DOHH2 (cell line): ENCODE data around the gene PACS2.

Experiments used
- H3F3A ChIP-seq: fragments of 200-600 bp; sonication (generic), shearing (Covaris generic); 2 replicates; pipeline ENCODE4 v1.6.0; 2016; ENCODE audit warnings: antibody characterized with exemption, mild to moderate bottlenecking; ENCODE audit not compliant: control insufficient read depth, insufficient read depth
- H3K27ac ChIP-seq: fragments of 200-600 bp; sonication (generic); 2 replicates; pipeline ENCODE4 v1.5.1; 2014; ENCODE audit warnings: low read depth, mild to moderate bottlenecking, low read length, moderate library complexity
- H3K27me3 ChIP-seq: fragments of 200-600 bp; sonication (generic); 2 replicates; pipeline ENCODE4 v1.6.1; 2014; ENCODE audit warnings: mild to moderate bottlenecking, low read length, mixed read lengths; ENCODE audit not compliant: control insufficient read depth
- H3K36me3 ChIP-seq: fragments of 200-600 bp; sonication (generic); 2 replicates; pipeline ENCODE4 v1.6.1; 2014; ENCODE audit warnings: mild to moderate bottlenecking, low read length, moderate library complexity, mixed read lengths; ENCODE audit not compliant: control insufficient read depth
- H3K4me1 ChIP-seq: fragments of 200-600 bp; sonication (generic); 2 replicates; pipeline ENCODE4 v1.6.1; 2014; ENCODE audit warnings: mild to moderate bottlenecking, low read length, mixed read lengths; ENCODE audit not compliant: control insufficient read depth
- H3K4me2 ChIP-seq: fragments of 200-600 bp; sonication (generic); 2 replicates; pipeline ENCODE4 v1.6.0; 2014; ENCODE audit warnings: mild to moderate bottlenecking, low read length, moderate library complexity
- H3K4me3 ChIP-seq: fragments of 200-600 bp; sonication (generic); 2 replicates; pipeline ENCODE4 v1.5.1; 2014; ENCODE audit warnings: mild to moderate bottlenecking, low read length, mixed read lengths
- H3K79me2 ChIP-seq: fragments of 200-600 bp; sonication (generic); 2 replicates; pipeline ENCODE4 v1.6.1; 2014; ENCODE audit warnings: mild to moderate bottlenecking, low read length, mixed read lengths; ENCODE audit not compliant: control insufficient read depth
- H3K9me2 ChIP-seq: fragments of 200-600 bp; sonication (generic); replicated peaks from 2 replicates; pipeline ENCODE4 v1.6.1; 2014; ENCODE audit warnings: mild to moderate bottlenecking, low read length, mixed read lengths; ENCODE audit not compliant: control insufficient read depth
- H3K9me3 ChIP-seq: fragments of 200-600 bp; sonication (generic); 2 replicates; pipeline ENCODE4 v1.6.1; 2014; ENCODE audit warnings: antibody characterized with exemption, low read length, mixed read lengths; ENCODE audit not compliant: control insufficient read depth, insufficient read depth
- H4K20me1 ChIP-seq: fragments of 200-600 bp; sonication (generic); 2 replicates; pipeline ENCODE4 v1.6.0; 2014; ENCODE audit warnings: low read depth, mild to moderate bottlenecking, antibody characterized with exemption, low read length, moderate library complexity; ENCODE audit not compliant: control insufficient read depth, insufficient read depth
- EZH2phosphoT487 ChIP-seq: fragments of 200-600 bp; sonication (generic); IDR thresholded peaks from 2 replicates; pipeline ENCODE4 v1.6.1; 2017; ENCODE audit warnings: borderline replicate concordance, mild to moderate bottlenecking, antibody characterized with exemption, low read length, moderate library complexity, mixed read lengths
- TF ChIP-seq, protein P1 (sequence below): fragments of 200-600 bp; sonication (generic); IDR thresholded peaks from one replicate; pipeline ENCODE4 v1.5.1; 2014; ENCODE audit warnings: antibody characterized with exemption, mild to moderate bottlenecking, low read depth, low read length; ENCODE audit not compliant: poor library complexity, severe bottlenecking

Gene PACS2

DNA sequence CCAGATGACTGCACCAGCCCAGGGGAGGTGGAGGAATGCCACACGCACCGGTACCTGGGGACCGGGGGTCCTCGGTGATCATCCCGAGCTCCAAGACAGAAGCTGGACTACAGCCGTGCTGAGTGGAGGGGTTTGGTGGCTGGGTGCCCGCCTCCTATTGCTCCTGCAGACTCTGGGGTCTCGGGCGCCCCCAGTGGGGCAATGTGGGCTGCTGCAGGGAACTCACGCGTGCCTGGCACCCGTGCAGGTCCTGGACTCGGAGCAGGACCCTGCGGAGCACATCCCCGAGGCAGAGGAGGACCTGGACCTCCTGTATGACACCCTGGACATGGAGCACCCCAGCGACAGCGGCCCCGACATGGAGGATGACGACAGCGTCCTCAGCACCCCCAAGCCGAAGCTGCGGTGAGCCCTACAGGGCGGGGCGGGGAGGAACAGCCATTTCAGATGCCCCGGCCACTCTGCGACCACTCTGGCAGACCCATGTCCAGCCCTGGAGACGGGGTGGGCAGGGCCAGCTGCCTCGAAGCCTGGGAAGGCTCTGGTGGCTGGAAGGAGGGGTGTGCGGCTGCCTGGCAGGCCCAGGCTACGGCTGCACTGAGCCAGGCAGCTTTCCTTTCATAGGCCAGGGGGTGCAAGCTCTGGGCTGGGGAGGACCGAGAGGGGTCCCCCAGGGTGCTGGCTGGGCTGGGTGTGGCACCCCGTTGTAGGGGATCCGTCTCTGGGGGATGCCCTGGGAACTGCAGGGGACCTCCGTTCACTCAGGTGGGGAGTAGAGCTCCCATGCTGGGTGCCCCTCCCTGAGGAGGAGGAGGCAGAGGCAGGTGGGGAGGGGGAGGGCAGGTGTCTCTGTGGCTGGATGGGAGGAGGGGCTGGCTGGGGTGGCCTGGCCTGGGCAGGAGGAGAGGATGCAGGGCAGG, 62.2 kb downstream of the PACS2 start:
- Histone ChIP-seq H3K4me2 (no peak overlapping the region), H3K27me3 (no peaks in the 10 kb centered on the region), H3K4me3 (no peak overlapping the region), H3K9me2 (no peaks in the 10 kb centered on the region), H3K9me3 (no peaks in the 10 kb centered on the region), H3K36me3 (no peaks in the 10 kb centered on the region), H3F3A (no peaks in the 10 kb centered on the region), H3K4me1 (peaks cover 6% of the 10 kb centered on the region; the same call in 1 of the 2 replicates), H3K79me2 (no peaks in the 10 kb centered on the region), H4K20me1 (no peaks in the 10 kb centered on the region), H3K27ac (no peak overlapping the region)
- TF ChIP-seq EZH2phosphoT487 = no peak
- TF ChIP-seq, protein P1, sequence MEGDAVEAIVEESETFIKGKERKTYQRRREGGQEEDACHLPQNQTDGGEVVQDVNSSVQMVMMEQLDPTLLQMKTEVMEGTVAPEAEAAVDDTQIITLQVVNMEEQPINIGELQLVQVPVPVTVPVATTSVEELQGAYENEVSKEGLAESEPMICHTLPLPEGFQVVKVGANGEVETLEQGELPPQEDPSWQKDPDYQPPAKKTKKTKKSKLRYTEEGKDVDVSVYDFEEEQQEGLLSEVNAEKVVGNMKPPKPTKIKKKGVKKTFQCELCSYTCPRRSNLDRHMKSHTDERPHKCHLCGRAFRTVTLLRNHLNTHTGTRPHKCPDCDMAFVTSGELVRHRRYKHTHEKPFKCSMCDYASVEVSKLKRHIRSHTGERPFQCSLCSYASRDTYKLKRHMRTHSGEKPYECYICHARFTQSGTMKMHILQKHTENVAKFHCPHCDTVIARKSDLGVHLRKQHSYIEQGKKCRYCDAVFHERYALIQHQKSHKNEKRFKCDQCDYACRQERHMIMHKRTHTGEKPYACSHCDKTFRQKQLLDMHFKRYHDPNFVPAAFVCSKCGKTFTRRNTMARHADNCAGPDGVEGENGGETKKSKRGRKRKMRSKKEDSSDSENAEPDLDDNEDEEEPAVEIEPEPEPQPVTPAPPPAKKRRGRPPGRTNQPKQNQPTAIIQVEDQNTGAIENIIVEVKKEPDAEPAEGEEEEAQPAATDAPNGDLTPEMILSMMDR = no peak

DNA sequence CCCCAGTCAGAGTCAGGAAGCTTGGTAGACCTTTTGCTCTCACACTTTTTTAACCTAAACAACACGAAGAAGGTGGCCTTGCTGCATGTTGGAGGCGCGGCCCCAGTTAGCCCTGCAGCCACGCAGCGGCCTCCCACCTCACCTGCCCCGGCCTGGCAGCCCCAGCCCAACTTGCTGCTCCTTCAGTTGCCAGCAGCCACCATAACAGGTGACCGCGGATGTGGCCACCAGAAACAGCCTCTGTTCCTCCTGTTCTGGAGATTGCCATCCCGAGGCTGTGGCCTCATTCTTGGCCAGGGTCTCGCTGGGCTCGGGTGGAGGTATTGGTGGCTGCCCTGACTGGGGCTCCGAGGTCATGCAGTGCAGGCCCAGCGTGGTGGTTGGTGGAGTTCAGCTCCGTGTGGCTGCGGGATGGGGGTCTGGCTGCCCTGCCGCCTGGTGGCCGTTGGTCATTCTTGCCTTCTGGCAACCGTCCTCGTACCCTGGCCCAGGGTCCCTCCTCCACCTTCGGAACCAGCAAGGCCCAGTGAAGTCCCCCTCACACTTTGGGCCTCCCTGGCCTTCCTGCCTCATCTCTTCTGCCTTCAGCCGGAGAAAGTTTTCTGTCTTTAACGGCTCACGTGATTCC, 63.1 kb downstream of the PACS2 start:
- Histone ChIP-seq H4K20me1 (no peaks in the 10 kb centered on the region), H3K9me3 (no peaks in the 10 kb centered on the region)

DNA sequence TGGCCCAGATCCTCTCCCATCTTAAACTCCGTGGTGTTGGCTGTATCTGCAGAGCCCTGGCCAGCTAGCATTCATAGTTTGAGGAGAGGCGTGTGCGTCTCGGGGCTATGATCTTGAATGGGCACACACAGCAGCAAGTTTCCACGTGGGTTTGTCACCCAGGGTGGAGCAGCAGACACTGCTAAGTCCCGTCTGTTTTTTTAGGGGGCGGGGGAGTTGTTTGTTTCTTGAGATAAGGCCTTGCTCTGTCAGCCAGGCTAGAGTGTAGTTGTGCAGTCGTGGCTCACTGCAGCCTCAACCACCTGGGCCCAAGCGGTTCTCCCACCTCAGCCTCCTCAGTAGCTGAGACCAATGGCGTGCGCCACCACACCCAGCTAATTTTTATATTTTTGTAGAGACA, 63.7 kb downstream of the PACS2 start:
- no peaks in the 10 kb centered on the region for H4K20me1 ChIP-seq
- TF ChIP-seq, protein P1 = no peak
- no peak for TF ChIP-seq EZH2phosphoT487
- H3K4me3 ChIP-seq = no peak overlapping the region
- H3K9me2 ChIP-seq = no peaks in the 10 kb centered on the region
- no peaks in the 10 kb centered on the region for H3K27me3 ChIP-seq
- no peak overlapping the region for H3K4me2 ChIP-seq
- H3K36me3 ChIP-seq = no peaks in the 10 kb centered on the region
- no peak overlapping the region for H3K27ac ChIP-seq
- no peaks in the 10 kb centered on the region for H3K79me2 ChIP-seq
- peaks cover 6% of the 10 kb centered on the region; the same call in 1 of the 2 replicates for H3K4me1 ChIP-seq
- no peaks in the 10 kb centered on the region for H3F3A ChIP-seq
- no peaks in the 10 kb centered on the region for H3K9me3 ChIP-seq

More for the DNA sequence above, 63.1 kb downstream of the PACS2 start:
- peaks cover 6% of the 10 kb centered on the region; the same call in 1 of the 2 replicates for H3K4me1 ChIP-seq
- no peak overlapping the region for H3K27ac ChIP-seq
- no peak for TF ChIP-seq EZH2phosphoT487
- TF ChIP-seq, protein P1 = no peak
- H3F3A ChIP-seq = no peaks in the 10 kb centered on the region
- H3K4me3 ChIP-seq = no peak overlapping the region
- H3K4me2 ChIP-seq = no peak overlapping the region
- H3K9me2 ChIP-seq = no peaks in the 10 kb centered on the region
- no peaks in the 10 kb centered on the region for H3K27me3 ChIP-seq
- H3K36me3 ChIP-seq = no peaks in the 10 kb centered on the region
- H3K79me2 ChIP-seq = no peaks in the 10 kb centered on the region
